Measurements from ENCODE around the gene LIPC. TPM values are rescaled to one million over a fixed set of nuclear protein-coding genes. Genes with fewer than 3 reads are reported as not detected.

The LIPC gene
- total and polyA plus RNA-seq, 2 experiments from 2014 or later: not detected

GRCh38 chr15:58483376-58483775, 51.6 kb downstream of the LIPC start:
- H3K79me2 ChIP-seq (replicated peaks; ENCODE audit: insufficient read depth): no peaks in the 10 kb centered on the region
- H3K4me3 ChIP-seq: no peak overlapping the region
- no peaks in the 10 kb centered on the region for H3K27me3 ChIP-seq (ENCODE audit: insufficient read depth)
- Mint-ChIP-seq H3K4me3 (no peak overlapping the region), H3K27me3 (ENCODE audit: insufficient read depth, low read depth, poor library complexity) (no peaks in the 10 kb centered on the region), H3K9me3 (no peaks in the 10 kb centered on the region), H3K4me1 (no peaks in the 10 kb centered on the region), H3K27ac (no peak overlapping the region), H3K36me3 (ENCODE audit: low read depth) (no peaks in the 10 kb centered on the region)
- TF ChIP-seq ZNF114 (CRISPR knock-in tag; IDR thresholded peaks at IDR 0.05): no peak
- no peak for TF ChIP-seq STAT1 (IDR thresholded peaks at IDR 0.05; ENCODE audit: unreplicated experiment)
- no peak for TF ChIP-seq EZH2phosphoT487 (IDR thresholded peaks at IDR 0.05; ENCODE audit: unreplicated experiment)
- no peak for TF ChIP-seq CREB1 (CRISPR knock-in tag; IDR thresholded peaks at IDR 0.05; ENCODE audit: low read depth)
- TF ChIP-seq ZNF331 (CRISPR knock-in tag; IDR thresholded peaks at IDR 0.05; ENCODE audit: low read depth): no peak
- TF ChIP-seq POLR2AphosphoS5 (IDR thresholded peaks at IDR 0.05; ENCODE audit: low read depth): no peak
- no peak for TF ChIP-seq ZNF462 (CRISPR knock-in tag; IDR thresholded peaks at IDR 0.05)
- TF ChIP-seq REST (IDR thresholded peaks at IDR 0.05; ENCODE audit: unreplicated experiment): no peak
- no peak for TF ChIP-seq NANOG (IDR thresholded peaks at IDR 0.05; ENCODE audit: borderline replicate concordance)
- TF ChIP-seq EZH2 (IDR thresholded peaks at IDR 0.05; ENCODE audit: low read depth, unreplicated experiment): no peak
- H3K4me1 ChIP-seq (ENCODE audit: insufficient read depth): no peaks in the 10 kb centered on the region
- no peaks in the 10 kb centered on the region for H4K20me1 ChIP-seq (replicated peaks; ENCODE audit: insufficient read depth)
- H3K9me2 ChIP-seq (ENCODE audit: insufficient read depth): peaks cover 10% of the 10 kb centered on the region
- no peak overlapping the region for H3K4me2 ChIP-seq
- no peak for ATAC-seq
- H3F3A ChIP-seq (replicated peaks; ENCODE audit: low read depth): no peaks in the 10 kb centered on the region
- no peak overlapping the region for H2AFZ ChIP-seq
- H3K27ac ChIP-seq (ENCODE audit: low read depth): no peak overlapping the region
- no peak for DNase-seq (ENCODE audit: low spot score)
- no peaks in the 10 kb centered on the region for H3K36me3 ChIP-seq (ENCODE audit: insufficient read depth)
